Stimulated activated CD8-positive, alpha-beta memory T cell treated with anti-CD3 and anti-CD28 coated beads, Interleukin-4, amount 100 ng/mL, for 48 hours (primary cell): ENCODE results near the gene CPLX1.
A peak's percentile ranks its signal among the peaks of the same experiment; 100 is the strongest.
"Not testable (repeated sequence)": the region's sequence is repeated elsewhere in the genome, so short reads cannot be mapped to it uniquely, and the experiment has no call there.

Experiments used
- DNase-seq: peaks from one replicate; pipeline ENCODE4 v3.0.0-alpha.2; 2020

Gene CPLX1

GRCh38 chr4:753186-753585 is 72.7 kb downstream of the CPLX1 start:
- DNase-seq = not testable (repeated sequence)

GRCh38 chr4:752196-752861 is 73.6 kb downstream of the CPLX1 start:
- DNase-seq = no peak

GRCh38 chr4:751676-752075 is 74.3 kb downstream of the CPLX1 start:
- DNase-seq = no peak

GRCh38 chr4:749698-750666 is 75.9 kb downstream of the CPLX1 start:
- no peak for DNase-seq

DNA sequence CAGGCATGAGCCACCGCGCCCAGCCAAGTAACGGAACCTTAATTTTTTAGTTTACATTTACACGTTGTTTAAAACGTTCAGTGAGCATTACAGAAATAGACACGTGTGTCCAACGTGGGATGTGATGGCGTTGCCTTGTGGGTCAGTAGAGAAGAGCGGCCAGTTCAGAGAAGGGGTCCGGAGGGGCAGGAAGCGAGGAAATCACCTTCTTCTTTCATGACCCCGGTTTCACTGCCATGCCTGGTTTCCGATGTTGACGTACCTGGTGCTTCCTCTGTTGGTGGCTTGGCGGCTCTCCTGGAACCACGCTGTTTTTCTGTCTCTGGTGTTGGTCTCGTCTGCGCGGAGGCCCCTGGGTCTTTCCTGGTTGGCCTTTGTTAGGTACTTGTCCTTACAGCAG is 77.5 kb downstream of the CPLX1 start:
- no peak for DNase-seq

DNA sequence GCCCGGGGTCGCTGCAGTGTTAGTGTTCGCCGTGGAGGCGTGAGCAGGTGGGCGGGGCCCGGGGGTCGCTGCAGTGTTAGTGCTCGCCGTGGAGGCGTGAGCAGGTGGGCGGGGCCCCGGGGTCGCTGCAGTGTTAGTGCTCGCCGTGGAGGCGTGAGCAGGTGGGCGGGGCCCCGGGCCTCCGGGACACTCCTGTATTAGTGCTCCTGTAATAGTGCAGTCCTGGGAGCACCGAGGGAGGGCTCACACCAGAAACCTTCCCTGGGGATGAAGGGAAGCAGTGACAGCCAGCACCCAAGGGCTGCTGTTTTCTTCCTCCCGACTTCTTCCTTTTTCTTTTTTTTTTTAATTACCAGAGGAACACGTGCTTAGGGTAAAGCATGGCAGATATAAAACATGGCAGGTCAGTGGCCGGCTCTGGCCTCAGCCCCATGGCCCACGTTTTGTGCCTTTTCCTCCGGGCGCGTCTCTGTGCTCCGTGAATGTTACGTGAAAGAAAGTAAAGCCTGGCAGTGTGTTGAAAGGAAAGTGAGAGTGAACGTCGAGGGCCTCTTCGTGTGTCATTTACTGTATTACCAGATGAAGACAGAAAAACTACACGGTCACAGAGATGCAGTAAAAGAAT is 78.3 kb downstream of the CPLX1 start:
- DNase-seq = no peak

GRCh38 chr4:744212-744841 is 81.6 kb downstream of the CPLX1 start:
- no peak for DNase-seq

DNA sequence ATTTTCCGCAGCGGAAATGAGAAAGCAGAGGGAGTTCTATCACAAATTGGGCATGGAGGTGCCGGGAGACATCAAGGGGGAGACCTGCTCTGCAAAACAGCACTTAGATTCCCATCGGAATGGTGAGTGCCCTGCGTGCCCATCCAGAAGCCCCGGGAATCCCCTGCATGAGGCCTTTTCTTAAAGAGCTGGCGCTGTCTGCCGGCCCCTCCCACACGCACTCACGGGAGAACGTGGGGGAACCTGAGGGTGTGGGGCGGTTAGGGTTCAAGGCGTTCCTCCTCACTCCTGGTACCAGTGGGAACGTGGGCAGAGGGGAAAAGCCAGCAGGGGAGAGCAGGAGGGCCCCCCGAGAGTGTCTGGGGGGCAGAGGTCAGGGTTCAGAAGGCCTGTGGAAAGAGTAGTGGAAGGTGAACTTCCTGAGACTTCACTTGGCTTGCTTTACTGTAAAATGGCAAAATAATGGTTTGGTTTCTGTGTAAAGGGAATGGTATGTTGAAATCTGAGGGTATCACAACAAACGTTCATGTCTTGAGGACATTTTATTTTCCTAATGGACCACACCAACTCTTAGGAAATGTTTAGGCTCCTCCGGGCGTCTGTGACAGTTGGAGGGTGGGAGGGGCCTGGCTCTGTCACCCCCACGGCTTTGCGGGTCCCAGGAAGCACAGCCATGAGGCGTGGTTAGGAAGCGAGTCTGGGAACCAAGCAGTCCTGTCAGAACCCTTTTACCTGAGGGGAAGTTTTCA is 82.3 kb downstream of the CPLX1 start:
- no peak for DNase-seq

GRCh38 chr4:742742-743311 is 83.1 kb downstream of the CPLX1 start:
- peak; percentile 89 for DNase-seq

DNA sequence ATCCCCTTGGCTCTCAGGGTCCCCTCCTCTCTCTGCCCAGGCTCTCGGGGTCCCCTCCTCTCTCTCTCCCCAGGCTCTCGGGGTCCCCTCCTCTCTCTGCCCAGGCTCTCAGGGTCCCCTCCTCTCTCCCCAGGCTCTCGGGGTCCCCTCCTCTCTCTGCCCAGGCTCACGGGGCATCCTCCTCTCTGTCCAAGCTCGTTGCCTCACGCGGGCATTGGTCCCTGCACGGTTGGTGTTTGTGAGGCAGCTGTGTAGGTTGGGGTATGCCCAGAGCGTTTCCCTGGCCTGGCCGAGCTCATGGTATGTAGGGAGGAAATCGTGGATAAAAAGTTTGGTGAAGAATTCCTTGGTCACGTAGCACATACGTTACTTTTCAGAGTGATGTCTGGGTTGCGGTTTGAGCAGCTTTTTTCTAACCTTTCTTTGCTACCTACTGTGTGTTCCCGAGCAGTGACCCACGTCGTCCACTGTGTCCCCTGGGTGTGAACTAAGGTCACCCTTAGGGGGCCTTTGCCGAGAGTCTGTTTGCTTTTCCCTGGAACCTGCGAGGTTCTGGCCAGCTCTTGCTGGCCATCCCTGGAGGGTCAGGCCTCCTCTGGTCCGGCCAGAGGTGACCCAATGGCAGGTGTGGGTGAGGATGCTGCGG is 83.7 kb downstream of the CPLX1 start:
- no peak for DNase-seq

- no peak for DNase-seq
Measured at GRCh38 chr4:740656-741282, 85.2 kb downstream of the CPLX1 start.

- no peak for DNase-seq
Measured at GRCh38 chr4:740011-740410, 85.9 kb downstream of the CPLX1 start.

- DNase-seq = no peak
Measured at GRCh38 chr4:739569-739968, 86.4 kb downstream of the CPLX1 start.

- no peak for DNase-seq
Measured at GRCh38 chr4:738781-739280, 87.1 kb downstream of the CPLX1 start.

GRCh38 chr4:736561-736960 is 89.4 kb downstream of the CPLX1 start:
- DNase-seq = not testable (repeated sequence)

DNA sequence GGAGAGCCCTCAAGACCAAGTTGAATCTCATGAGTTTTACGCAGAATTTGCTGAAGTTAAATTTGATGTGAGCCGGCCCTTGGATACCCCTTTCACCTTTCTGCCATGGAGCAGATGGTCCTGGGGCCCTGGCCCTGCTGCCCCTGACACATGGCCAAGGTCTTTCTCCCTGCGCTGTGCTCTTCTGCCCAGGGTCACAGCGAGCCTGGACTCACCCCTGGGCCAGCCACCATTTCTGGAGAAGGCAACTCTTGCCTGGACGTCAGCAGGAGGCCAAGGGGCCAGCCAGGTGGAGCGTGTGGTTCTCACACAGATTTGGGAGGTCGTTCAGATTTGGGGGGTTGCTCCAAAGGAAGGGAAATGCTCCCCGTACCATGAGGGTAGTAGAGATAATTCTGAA is 90.3 kb downstream of the CPLX1 start:
- no peak for DNase-seq
